ENCODE measurements around the gene PTPN4. TPM values are rescaled to one million over a fixed set of nuclear protein-coding genes. Genes with fewer than 3 reads are reported as not detected.
"Not testable (repeated sequence)": the region's sequence is repeated elsewhere in the genome, so short reads cannot be mapped to it uniquely, and the experiment has no call there.

PTPN4 gene
- polyA plus RNA-seq, 4 donors, result 15.3 to 24.1 (median 20.9) TPM

DNA sequence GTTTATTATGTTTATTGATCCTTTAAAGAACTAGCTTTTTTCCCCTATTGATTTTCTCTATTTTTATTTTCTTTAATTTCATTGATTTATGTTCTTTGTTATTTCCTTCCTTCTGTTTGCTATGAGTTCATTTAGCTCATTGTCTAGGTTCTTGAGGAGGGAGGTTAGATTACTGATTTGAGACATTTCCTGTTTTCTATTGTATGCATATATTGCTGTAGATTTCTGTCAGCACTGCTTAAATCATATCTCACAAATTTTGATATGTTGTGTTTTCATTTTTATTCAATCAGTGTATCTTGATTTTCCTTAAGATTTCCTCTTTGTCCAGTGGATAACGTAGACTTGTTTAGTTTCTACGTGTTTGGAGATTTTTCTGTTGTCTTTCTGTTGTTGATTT lies 43.4 kb downstream of the PTPN4 start:
- no peak for DNase-seq (ENCODE audit: low read depth in 4 of 4, low spot score in 3 of 4)

DNA sequence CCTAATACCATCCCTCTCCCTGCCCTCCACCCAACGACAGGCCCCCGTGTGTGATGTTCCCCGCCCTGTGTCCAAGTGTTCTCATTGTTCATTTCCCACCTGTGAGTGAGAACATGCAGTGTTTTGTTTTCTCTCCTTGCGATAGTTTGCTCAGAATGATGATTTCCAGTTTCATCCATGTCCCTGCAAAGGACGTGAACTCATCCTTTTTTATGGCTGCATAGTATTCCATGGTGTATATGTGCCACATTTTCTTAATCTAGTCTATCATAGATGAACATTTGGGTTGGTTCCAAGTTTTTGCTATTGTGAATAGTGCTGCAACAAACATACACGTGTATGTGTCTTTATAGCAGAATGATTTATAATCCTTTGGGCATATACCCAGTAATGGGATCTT lies 44.7 kb downstream of the PTPN4 start:
- DNase-seq (ENCODE audit: low read depth in 4 of 4, low spot score in 3 of 4), result not testable (repeated sequence)

DNA sequence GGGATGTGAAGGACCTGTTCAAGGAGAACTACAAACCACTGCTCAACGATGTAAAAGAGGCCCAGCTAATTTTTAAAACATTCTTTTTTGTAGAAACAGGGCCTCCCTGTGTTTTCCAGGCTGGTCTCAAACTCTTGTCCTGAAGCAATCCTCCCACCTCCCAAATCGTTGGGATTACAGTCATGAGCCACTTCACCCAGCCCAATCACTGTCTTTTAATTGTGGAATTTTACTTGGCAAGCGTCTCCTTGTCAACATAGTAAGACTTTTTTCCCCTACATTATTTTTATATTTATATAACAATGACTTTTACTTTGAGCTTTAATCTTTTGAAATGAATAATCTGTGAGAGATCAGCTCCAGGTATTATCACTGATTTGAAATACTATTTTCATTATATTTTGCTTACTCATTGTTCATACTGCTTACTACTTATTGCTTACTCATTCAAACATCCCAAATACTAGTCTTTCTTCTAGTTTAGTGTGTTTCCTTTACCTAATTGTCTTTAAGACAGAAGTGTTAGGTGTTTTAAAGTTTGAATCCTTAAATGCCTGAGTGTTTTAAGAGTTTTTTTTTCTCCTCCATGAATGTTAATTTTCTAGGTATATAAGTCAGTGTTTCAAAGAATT lies 48.9 kb downstream of the PTPN4 start:
- DNase-seq (ENCODE audit: low read depth in 4 of 4, low spot score in 3 of 4), result no peak

DNA sequence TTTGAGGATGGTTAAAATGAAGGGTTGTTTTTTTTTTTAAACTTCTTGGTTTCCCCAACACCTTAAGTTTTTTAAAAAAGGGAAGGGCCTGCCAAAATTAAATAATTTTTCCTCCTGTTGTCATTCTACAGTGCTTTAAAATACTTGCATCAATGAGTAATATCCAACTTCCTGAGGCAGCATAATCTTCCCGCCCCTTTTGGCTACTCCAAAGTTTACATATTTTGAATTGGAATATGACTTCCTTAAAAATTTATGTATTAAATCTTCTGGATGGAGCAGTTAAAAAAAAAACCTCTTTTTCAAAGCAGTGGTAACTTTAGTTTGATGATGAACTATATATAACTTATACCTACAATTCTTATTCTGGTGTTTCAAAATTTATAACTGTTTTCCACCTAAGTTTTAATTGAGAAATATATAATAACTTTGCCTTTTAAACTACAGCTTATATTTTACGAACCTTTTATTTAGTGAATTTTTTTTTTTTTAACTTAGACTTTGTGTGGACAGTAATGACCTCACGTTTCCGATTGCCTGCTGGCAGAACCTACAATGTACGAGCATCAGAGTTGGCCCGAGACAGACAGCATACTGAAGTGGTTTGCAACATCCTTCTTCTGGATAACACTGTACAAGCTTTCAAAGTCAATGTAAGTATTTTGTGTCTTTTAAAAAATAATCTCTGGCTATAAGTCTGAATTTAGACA lies 49.8 kb downstream of the PTPN4 start:
- DNase-seq (ENCODE audit: low read depth in 4 of 4, low spot score in 3 of 4), result peak in 1 of 4 donors; percentile 12

DNA sequence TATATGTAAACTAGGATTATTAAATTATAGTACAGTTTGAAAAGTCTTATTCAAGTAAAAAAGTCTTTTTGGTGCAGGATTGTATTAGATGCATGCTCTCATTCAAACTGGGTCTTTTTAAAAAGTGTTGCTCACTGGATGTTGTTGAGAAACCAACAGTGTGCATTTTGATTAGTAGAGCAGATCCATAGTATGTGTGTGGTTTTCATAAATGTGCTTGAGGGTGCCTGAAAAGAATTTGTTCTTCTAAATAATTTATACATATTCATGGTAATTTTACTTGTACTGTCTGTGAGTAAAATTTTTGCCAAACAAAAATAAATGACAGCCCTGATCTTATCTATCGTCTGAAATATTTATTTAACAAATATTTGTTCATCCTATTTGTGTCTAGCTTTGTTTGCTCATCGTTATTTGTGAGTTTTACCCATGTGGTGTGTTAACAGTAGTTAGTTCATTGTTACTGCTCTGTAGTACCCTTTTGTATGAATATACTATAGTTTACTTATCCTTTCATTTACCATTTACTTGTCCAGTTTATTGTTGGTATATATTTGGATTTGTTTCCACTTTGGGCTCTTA lies 50.4 kb downstream of the PTPN4 start:
- no peak for DNase-seq (ENCODE audit: low read depth in 4 of 4, low spot score in 3 of 4)

GRCh38 chr2:119814216-119814615 lies 54.5 kb downstream of the PTPN4 start:
- DNase-seq (ENCODE audit: low read depth in 4 of 4, low spot score in 3 of 4), result no peak

DNA sequence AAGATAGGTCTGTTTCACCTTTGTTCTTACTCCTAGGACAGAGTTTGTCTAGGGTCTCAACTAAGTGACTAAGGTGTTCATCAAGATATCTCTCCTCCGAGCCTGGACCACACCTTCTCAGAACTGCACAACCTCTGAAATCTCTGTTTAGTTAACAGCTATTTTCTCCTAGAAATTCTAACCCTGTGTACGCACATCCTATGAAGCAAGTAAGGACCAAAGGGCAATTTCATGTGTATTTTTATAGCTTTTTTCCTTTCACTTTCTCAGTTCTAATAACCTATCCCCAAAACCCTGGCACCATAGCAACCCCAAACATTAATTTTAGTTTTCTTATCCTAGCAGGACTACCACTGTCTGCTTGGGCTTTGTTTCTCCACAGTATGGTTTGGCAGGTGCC lies 59.1 kb downstream of the PTPN4 start:
- DNase-seq (ENCODE audit: low read depth in 4 of 4, low spot score in 3 of 4), result no peak

DNA sequence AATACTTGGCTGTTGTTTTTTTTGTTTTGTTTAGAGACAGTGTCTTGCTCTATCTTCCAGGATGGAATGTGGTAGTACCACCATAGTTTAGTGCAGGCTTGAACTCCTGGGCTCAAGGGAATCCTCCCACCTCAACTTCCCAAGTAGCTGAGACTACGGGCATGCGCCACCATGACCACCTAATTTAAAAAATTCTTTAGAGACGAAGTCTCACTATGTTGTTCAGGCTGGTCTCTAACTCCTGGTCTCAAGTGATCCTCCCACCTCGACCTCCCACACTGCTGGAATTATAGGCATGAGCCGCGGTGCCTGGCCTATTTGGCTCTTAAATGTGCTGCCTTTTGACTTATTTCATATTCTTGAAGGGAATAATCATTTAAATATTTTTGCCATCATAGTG lies 60.1 kb downstream of the PTPN4 start:
- DNase-seq (ENCODE audit: low read depth in 4 of 4, low spot score in 3 of 4), result no peak

GRCh38 chr2:119820275-119820674 lies 60.6 kb downstream of the PTPN4 start:
- DNase-seq (ENCODE audit: low read depth in 4 of 4, low spot score in 3 of 4), result no peak

DNA sequence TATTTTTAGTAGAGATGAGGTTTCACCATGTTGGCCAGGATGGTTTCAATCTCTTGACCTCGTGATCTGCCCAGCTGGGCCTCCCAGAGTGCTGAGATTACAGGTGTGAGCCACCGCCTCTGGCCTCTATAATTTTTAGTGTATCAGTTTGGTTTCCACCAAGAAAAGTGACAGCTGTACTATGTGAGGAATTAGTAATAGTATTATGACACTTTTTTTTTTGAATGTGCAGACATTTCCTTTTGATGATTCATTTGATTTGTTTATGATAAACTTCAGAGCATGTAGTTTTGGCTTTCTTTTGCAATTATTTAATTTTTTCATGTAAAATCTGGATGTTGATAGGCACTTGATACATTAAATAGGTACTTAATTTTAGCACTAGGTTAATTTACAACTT lies 61.5 kb downstream of the PTPN4 start:
- no peak for DNase-seq (ENCODE audit: low read depth in 4 of 4, low spot score in 3 of 4)

- DNase-seq (ENCODE audit: low read depth in 4 of 4, low spot score in 3 of 4), result no peak
Observed at GRCh38 chr2:119823734-119824334, 64.1 kb downstream of the PTPN4 start.

DNA sequence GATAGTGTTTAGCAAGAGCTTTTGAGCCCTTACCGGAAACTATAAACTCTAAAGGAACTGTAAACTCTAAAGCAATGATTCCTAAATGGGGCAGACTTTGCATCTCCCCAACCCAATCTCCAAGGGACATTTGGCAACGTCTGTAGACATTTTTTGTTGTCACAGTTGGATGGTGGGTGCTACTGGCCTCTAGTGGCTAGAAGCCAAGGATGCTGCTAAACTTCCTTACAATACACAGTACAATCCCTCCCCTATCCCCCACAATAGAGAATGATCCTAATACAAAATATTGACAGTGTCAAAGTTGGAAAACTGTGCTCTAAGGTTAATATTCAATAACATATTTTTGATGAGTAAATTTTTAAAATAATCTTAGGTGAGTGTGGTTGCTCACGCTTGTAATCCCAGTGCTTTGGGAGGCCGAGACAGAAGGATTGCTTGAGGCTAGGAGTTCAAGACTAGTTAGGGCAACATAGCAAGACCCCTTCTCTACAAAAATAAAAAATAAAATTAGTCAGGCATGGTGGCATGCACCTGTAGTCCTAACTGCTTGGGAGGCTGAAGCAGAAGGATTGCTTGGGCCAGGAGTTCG lies 66.7 kb downstream of the PTPN4 start:
- no peak for DNase-seq (ENCODE audit: low read depth in 4 of 4, low spot score in 3 of 4)

DNA sequence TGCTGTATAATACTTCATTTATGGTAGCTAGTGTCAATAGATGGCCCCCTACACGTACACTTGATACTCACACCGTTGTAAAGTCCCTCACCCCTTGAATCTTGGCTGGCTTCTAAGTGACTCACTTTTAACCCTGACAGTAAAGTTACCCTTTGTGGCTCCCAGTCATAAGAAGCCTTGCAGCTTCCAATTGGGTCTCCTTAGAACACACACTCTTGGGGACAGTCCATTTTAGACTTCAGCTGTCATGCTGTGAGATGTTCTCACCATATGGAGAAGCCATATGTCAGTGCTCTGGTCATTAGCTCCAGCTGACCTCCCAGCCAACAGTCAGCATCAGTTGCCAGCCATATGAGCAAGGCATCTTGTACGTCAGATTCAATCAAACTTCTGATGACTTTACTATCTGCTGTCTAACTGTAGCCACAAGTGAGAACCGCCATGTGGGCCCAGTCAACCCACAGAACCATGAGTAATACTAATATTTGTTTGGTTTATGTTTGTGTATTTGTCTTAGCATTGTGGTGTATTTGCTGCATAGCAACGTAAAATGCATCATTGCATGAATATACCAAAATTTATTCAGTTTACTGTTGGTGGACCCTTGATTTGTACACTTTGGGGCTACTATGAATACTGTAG lies 68.3 kb downstream of the PTPN4 start:
- DNase-seq (ENCODE audit: low read depth in 4 of 4, low spot score in 3 of 4), result no peak

GRCh38 chr2:119836455-119837142 lies 76.9 kb downstream of the PTPN4 start:
- DNase-seq (ENCODE audit: low read depth in 4 of 4, low spot score in 3 of 4), result no peak

- DNase-seq (ENCODE audit: low read depth in 4 of 4, low spot score in 3 of 4), result no peak
Observed at GRCh38 chr2:119837350-119837749, 77.6 kb downstream of the PTPN4 start.

- no peak for DNase-seq (ENCODE audit: low read depth in 4 of 4, low spot score in 3 of 4)
Observed at GRCh38 chr2:119837759-119838158, 78.0 kb downstream of the PTPN4 start.

DNA sequence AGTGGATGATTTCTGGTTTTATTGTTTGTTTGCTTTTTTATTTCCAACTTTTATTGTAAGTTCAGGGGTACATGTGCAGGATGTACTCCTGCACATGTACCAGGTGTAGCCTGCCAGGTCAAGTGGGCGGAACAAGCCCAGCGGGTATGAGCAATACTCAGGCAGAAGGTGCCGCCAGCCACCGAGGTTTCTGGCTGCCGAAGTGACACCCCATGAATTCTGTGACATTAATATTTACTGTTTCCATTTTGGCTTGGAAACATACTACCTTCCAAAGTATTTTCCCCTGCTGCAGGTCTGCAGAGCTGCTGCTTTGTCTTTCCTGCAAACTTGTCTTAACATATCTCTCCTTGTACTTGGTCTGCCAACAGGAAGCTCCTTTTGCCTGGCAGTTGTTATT lies 78.5 kb downstream of the PTPN4 start:
- DNase-seq (ENCODE audit: low read depth in 4 of 4, low spot score in 3 of 4), result no peak

DNA sequence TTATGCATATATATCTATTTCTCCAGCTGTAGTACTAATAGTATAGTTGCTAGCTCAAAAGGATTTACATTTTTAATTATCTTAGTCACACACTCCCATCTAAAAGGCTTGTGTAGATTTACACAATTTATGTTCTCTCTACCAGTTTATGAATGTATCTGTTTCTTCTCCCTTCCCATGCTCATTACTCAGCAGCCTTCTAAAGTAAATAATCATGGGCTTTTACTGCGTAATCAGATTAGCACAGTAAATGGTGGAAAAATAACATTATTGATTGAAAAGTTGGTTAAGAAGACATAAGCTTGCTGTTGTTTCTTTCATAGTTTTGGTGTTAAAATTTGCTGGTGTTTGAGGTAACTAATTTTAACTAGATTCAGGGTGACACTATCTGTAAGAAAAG lies 81.8 kb downstream of the PTPN4 start:
- DNase-seq (ENCODE audit: low read depth in 4 of 4, low spot score in 3 of 4), result no peak

GRCh38 chr2:119846021-119846420 lies 86.3 kb downstream of the PTPN4 start:
- DNase-seq (ENCODE audit: low read depth in 4 of 4, low spot score in 3 of 4), result no peak

- DNase-seq (ENCODE audit: low read depth in 4 of 4, low spot score in 3 of 4), result no peak
Observed at GRCh38 chr2:119849838-119850565, 90.3 kb downstream of the PTPN4 start.

Data from left renal pelvis (tissue), 4 donors.